ENCODE data around the gene SDHAF1.
A peak's percentile ranks its signal among the peaks of the same experiment; 100 is the strongest.
"Not testable (repeated sequence)": the region's sequence is repeated elsewhere in the genome, so short reads cannot be mapped to it uniquely, and the experiment has no call there.

The SDHAF1 gene

GRCh38 chr19:35977446-35978222, 17.4 kb upstream of the SDHAF1 start:
- no peaks in the 10 kb centered on the region for H3K9me3 ChIP-seq
- H3K4me1 ChIP-seq, result no peaks in the 10 kb centered on the region
- no peak overlapping the region for H3K4me3 ChIP-seq
- no peaks in the 10 kb centered on the region for H3K36me3 ChIP-seq (replicated peaks)
- in situ Hi-C loops (cut with MboI; ENCODE audit: low sequenced_read_pairs), result no loop called here
- DNase-seq (ENCODE audit: low spot score in 2 of 2), result peak in 1 of 2 experiments; percentile 68
- H3K27me3 ChIP-seq (ENCODE audit: low read depth), result peaks cover 2% of the 10 kb centered on the region; the same call in 1 of the 2 replicates

GRCh38 chr19:35978271-35978670, 16.7 kb upstream of the SDHAF1 start:
- no peaks in the 10 kb centered on the region for H3K4me1 ChIP-seq
- H3K4me3 ChIP-seq, result no peak overlapping the region
- no peak for DNase-seq (ENCODE audit: low spot score in 2 of 2)
- peaks cover 2% of the 10 kb centered on the region; the same call in 1 of the 2 replicates for H3K27me3 ChIP-seq (ENCODE audit: low read depth)
- no peaks in the 10 kb centered on the region for H3K9me3 ChIP-seq
- no peaks in the 10 kb centered on the region for H3K36me3 ChIP-seq (replicated peaks)
- in situ Hi-C loops (cut with MboI; ENCODE audit: low sequenced_read_pairs), result no loop called here

- Histone ChIP-seq H3K36me3 (replicated peaks) (no peaks in the 10 kb centered on the region), H3K4me3 (no peak overlapping the region), H3K9me3 (no peaks in the 10 kb centered on the region), H3K27me3 (ENCODE audit: low read depth) (peaks cover 2% of the 10 kb centered on the region; the same call in 1 of the 2 replicates), H3K4me1 (no peaks in the 10 kb centered on the region)
- in situ Hi-C loops (cut with MboI; ENCODE audit: low sequenced_read_pairs), result no loop called here
- DNase-seq (ENCODE audit: low spot score in 2 of 2), result no peak
Measured at GRCh38 chr19:35978832-35979365, 16.1 kb upstream of the SDHAF1 start.

- H3K9me3 ChIP-seq; H3K27me3 ChIP-seq (ENCODE audit: low read depth); H3K4me1 ChIP-seq; in situ Hi-C loops (cut with MboI; ENCODE audit: low sequenced_read_pairs); H3K4me3 ChIP-seq; H3K36me3 ChIP-seq (replicated peaks); DNase-seq (ENCODE audit: low spot score in 2 of 2): not testable (repeated sequence)
Measured at GRCh38 chr19:35980997-35981396, 14.0 kb upstream of the SDHAF1 start.

- Histone ChIP-seq H3K9me3 (no peaks in the 10 kb centered on the region), H3K4me1 (peaks cover 2% of the 10 kb centered on the region; the same call in 1 of the 2 replicates), H3K27me3 (ENCODE audit: low read depth) (no peaks in the 10 kb centered on the region), H3K4me3 (no peak overlapping the region), H3K36me3 (replicated peaks) (no peaks in the 10 kb centered on the region)
- DNase-seq (ENCODE audit: low spot score in 2 of 2), result no peak
- in situ Hi-C loops (cut with MboI; ENCODE audit: low sequenced_read_pairs), result no loop called here
Measured at GRCh38 chr19:35983177-35983576, 11.8 kb upstream of the SDHAF1 start.

GRCh38 chr19:35986111-35986510, 8.9 kb upstream of the SDHAF1 start:
- Histone ChIP-seq H3K27me3 (ENCODE audit: low read depth) (no peaks in the 10 kb centered on the region), H3K4me3 (no peak overlapping the region), H3K36me3 (replicated peaks) (no peaks in the 10 kb centered on the region), H3K4me1 (peaks cover 2% of the 10 kb centered on the region; the same call in 1 of the 2 replicates), H3K9me3 (no peaks in the 10 kb centered on the region)
- in situ Hi-C loops (cut with MboI; ENCODE audit: low sequenced_read_pairs), result no loop called here
- DNase-seq (ENCODE audit: low spot score in 2 of 2), result no peak

- Histone ChIP-seq H3K36me3 (replicated peaks) (no peaks in the 10 kb centered on the region), H3K4me1 (peaks cover 2% of the 10 kb centered on the region; the same call in 1 of the 2 replicates), H3K27me3 (ENCODE audit: low read depth) (no peaks in the 10 kb centered on the region), H3K9me3 (no peaks in the 10 kb centered on the region), H3K4me3 (peak overlapping the region; percentile 31)
- in situ Hi-C loops (cut with MboI; ENCODE audit: low sequenced_read_pairs), result no loop called here
- DNase-seq (ENCODE audit: low spot score in 2 of 2), result peak; percentile 47 to 79
Measured at GRCh38 chr19:35986664-35987570, 8.1 kb upstream of the SDHAF1 start.

GRCh38 chr19:35987571-35987896, 7.5 kb upstream of the SDHAF1 start:
- in situ Hi-C loops (cut with MboI; ENCODE audit: low sequenced_read_pairs), result no loop called here
- no peak for DNase-seq (ENCODE audit: low spot score in 2 of 2)
- H3K4me3 ChIP-seq, result peak overlapping the region; percentile 31
- H3K9me3 ChIP-seq, result no peaks in the 10 kb centered on the region
- H3K4me1 ChIP-seq, result peaks cover 2% of the 10 kb centered on the region; the same call in 1 of the 2 replicates
- H3K27me3 ChIP-seq (ENCODE audit: low read depth), result no peaks in the 10 kb centered on the region
- no peaks in the 10 kb centered on the region for H3K36me3 ChIP-seq (replicated peaks)

GRCh38 chr19:35988824-35989223, 6.2 kb upstream of the SDHAF1 start:
- DNase-seq (ENCODE audit: low spot score in 2 of 2), result no peak
- Histone ChIP-seq H3K9me3 (no peaks in the 10 kb centered on the region), H3K4me1 (peaks cover 2% of the 10 kb centered on the region; the same call in 1 of the 2 replicates), H3K27me3 (ENCODE audit: low read depth) (no peaks in the 10 kb centered on the region), H3K4me3 (no peak overlapping the region), H3K36me3 (replicated peaks) (no peaks in the 10 kb centered on the region)
- in situ Hi-C loops (cut with MboI; ENCODE audit: low sequenced_read_pairs), result no loop called here

- H3K4me3 ChIP-seq, result no peak overlapping the region
- no peaks in the 10 kb centered on the region for H3K27me3 ChIP-seq (ENCODE audit: low read depth)
- no peaks in the 10 kb centered on the region for H3K9me3 ChIP-seq
- no peak for DNase-seq (ENCODE audit: low spot score in 2 of 2)
- peaks cover 5% of the 10 kb centered on the region; the same call in 1 of the 2 replicates for H3K4me1 ChIP-seq
- no peaks in the 10 kb centered on the region for H3K36me3 ChIP-seq (replicated peaks)
- in situ Hi-C loops (cut with MboI; ENCODE audit: low sequenced_read_pairs), result no loop called here
Measured at GRCh38 chr19:35990156-35990555, 4.8 kb upstream of the SDHAF1 start.

- Histone ChIP-seq H3K4me3 (no peak overlapping the region), H3K27me3 (ENCODE audit: low read depth) (no peaks in the 10 kb centered on the region), H3K36me3 (replicated peaks) (no peaks in the 10 kb centered on the region), H3K4me1 (peaks cover 7% of the 10 kb centered on the region), H3K9me3 (no peaks in the 10 kb centered on the region)
- in situ Hi-C loops (cut with MboI; ENCODE audit: low sequenced_read_pairs), result no loop called here
- DNase-seq (ENCODE audit: low spot score in 2 of 2), result no peak
Measured at GRCh38 chr19:35990771-35991730, 3.9 kb upstream of the SDHAF1 start.

- Histone ChIP-seq H3K4me1 (peaks cover 15% of the 10 kb centered on the region), H3K9me3 (no peaks in the 10 kb centered on the region), H3K27me3 (ENCODE audit: low read depth) (no peaks in the 10 kb centered on the region), H3K4me3 (no peak overlapping the region), H3K36me3 (replicated peaks) (peaks cover 5% of the 10 kb centered on the region; the same call in 1 of the 2 replicates)
- in situ Hi-C loops (cut with MboI; ENCODE audit: low sequenced_read_pairs), result no loop called here
- DNase-seq (ENCODE audit: low spot score in 2 of 2), result no peak
Measured at GRCh38 chr19:35991731-35992450, 3.1 kb upstream of the SDHAF1 start.

Measured in HAP-1 (cell line).